Progenitor cell of endocrine pancreas (in vitro differentiated cells): ENCODE results near the gene ANG. TPM values are rescaled to one million over a fixed set of nuclear protein-coding genes. Genes with fewer than 3 reads are reported as not detected.
A peak's percentile ranks its signal among the peaks of the same experiment; 100 is the strongest.

Experiments used
- DNase-seq: peaks from one replicate; pipeline ENCODE4 v3.0.0; 2021; ENCODE audit warnings: low spot score; ENCODE audit not compliant: unreplicated experiment
- H3K27ac Mint-ChIP-seq: 2 replicates; pipeline ENCODE4 v1.8.0; 2021; ENCODE audit warnings: mild to moderate bottlenecking, moderate library complexity, mixed read lengths
- H3K27me3 Mint-ChIP-seq: 2 replicates; pipeline ENCODE4 v1.8.0; 2021; ENCODE audit warnings: mixed read lengths
- H3K36me3 Mint-ChIP-seq: 2 replicates; pipeline ENCODE4 v1.8.0; 2022; ENCODE audit warnings: mixed read lengths; ENCODE audit not compliant: insufficient read depth
- H3K4me1 Mint-ChIP-seq: 2 replicates; pipeline ENCODE4 v1.8.0; 2021; ENCODE audit warnings: low read depth, mixed read lengths
- H3K4me3 Mint-ChIP-seq: 2 replicates; pipeline ENCODE4 v1.8.0; 2021; ENCODE audit warnings: low read depth, mild to moderate bottlenecking, moderate library complexity, mixed read lengths
- H3K9me3 Mint-ChIP-seq: 2 replicates; pipeline ENCODE4 v1.8.0; 2021; ENCODE audit warnings: low read depth, mixed read lengths
- total RNA-seq: library from RNA; stranded (reverse); gene quantifications from 2 replicates; pipeline ENCODE4 v1.2.1, GENCODE V29; 2021
- TF ChIP-seq, protein P1 (sequence below): fragments of 200-600 bp; sonication (generic); IDR thresholded peaks from one replicate; pipeline ENCODE4 v1.5.0; 2021; ENCODE audit warnings: antibody characterized with exemption, mild to moderate bottlenecking; ENCODE audit not compliant: unreplicated experiment

Gene ANG
- total RNA-seq, 1 donor from 2014 or later: 8.0 TPM

DNA sequence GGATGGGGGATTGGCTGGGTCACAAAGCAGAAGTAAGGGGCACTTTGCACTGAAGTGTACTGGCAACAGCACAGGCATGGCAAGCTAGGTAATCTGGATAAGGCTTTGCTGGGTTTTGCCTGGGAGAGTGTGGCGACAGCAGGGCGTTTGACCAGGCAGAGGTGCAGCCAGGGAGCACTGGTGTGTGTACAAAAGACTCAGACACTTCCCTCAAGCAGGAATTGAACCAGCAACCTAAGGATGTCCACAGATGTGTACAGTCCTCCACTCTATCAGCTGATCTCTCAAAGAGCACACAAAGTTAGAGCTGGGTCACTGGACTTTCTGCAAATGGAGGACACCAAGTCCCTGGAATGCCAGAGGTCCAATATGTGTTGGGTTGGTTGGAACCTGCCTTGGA lies 19.6 kb upstream of the ANG start:
- TF ChIP-seq, protein P1, sequence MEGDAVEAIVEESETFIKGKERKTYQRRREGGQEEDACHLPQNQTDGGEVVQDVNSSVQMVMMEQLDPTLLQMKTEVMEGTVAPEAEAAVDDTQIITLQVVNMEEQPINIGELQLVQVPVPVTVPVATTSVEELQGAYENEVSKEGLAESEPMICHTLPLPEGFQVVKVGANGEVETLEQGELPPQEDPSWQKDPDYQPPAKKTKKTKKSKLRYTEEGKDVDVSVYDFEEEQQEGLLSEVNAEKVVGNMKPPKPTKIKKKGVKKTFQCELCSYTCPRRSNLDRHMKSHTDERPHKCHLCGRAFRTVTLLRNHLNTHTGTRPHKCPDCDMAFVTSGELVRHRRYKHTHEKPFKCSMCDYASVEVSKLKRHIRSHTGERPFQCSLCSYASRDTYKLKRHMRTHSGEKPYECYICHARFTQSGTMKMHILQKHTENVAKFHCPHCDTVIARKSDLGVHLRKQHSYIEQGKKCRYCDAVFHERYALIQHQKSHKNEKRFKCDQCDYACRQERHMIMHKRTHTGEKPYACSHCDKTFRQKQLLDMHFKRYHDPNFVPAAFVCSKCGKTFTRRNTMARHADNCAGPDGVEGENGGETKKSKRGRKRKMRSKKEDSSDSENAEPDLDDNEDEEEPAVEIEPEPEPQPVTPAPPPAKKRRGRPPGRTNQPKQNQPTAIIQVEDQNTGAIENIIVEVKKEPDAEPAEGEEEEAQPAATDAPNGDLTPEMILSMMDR: no peak
- no peak overlapping the region for H3K4me3 Mint-ChIP-seq
- peaks cover 23% of the 10 kb centered on the region for H3K27me3 Mint-ChIP-seq
- DNase-seq: no peak
- H3K9me3 Mint-ChIP-seq: no peaks in the 10 kb centered on the region
- peaks cover 8% of the 10 kb centered on the region for H3K4me1 Mint-ChIP-seq
- no peaks in the 10 kb centered on the region for H3K36me3 Mint-ChIP-seq
- no peak overlapping the region for H3K27ac Mint-ChIP-seq

DNA sequence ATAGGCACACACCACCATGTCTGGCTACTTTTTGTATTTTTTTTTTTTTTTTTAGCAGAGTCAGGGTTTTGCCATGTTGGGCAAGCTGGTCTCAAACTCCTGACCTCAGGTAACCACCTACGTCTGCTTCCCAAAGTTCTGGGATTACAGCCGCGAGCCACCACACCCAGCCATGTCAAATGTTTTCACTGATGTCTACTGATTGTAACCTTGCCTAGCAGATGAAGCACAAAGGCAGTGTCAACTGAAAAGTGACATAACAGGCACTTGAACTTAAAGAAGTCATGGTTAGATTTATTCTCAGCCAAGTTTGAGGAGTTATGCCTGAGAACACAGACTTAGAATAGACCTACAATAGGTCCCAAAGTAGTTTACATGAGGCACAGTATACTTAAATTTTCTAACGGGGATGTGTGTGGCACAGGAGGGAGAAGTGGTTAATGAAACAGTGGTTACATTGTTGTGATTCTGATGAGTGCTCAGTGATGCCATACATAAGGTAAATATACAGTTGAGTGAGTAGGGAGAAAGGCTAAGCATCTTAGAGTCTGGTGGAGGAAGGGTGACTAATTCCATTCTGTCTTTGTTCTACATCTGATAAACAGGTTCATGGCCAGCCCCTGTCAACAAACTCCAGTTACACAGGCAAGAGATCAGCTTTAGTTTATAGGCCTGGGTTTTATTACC lies 16.8 kb upstream of the ANG start:
- Mint-ChIP-seq H3K27ac (peak overlapping the region; percentile 1), H3K4me1 (peaks cover 8% of the 10 kb centered on the region), H3K36me3 (no peaks in the 10 kb centered on the region), H3K27me3 (peaks cover 10% of the 10 kb centered on the region), H3K4me3 (no peak overlapping the region), H3K9me3 (no peaks in the 10 kb centered on the region)
- no peak for DNase-seq
- TF ChIP-seq, protein P1: no peak

DNA sequence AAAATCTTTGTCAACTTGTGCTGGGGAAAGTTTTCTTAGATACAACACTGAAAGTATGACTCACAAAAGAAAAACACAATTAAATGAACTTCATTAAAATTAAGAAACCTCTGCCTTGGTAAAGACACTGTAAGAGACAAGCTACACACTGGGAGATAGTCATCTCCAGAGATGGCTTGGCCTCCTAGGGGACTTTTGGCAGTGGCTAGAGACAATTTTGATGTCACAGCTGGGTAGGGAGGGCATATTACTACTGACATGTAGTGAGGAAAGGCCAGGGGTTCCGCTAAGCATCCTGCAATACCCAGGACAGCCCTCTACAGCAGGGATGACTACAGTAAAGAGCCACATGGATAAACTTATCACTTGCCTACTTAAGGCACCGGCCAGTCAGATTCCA lies 12.9 kb upstream of the ANG start:
- no peak for DNase-seq

DNA sequence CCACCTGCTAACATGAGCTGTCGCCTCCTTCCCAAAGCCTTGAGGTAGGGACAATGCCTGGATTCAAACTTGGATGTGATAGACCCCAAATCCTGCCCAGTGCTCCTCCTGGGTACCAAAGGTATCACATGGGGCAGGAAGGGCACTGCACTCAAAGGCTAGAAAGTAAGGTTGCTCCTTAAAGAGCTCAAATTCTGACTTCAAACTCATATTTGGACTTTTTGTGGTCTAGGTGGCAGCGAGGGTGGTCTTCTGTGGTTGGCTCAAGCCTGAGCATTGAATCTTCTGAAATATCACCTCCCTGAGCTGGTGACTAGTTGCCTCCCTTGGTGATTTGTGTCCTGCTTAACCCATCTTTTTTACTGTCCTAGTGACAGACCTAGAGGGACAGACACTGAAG lies 12.5 kb upstream of the ANG start:
- Mint-ChIP-seq H3K36me3 (no peaks in the 10 kb centered on the region), H3K27me3 (peaks cover 7% of the 10 kb centered on the region), H3K9me3 (no peaks in the 10 kb centered on the region), H3K27ac (no peak overlapping the region), H3K4me1 (peaks cover 17% of the 10 kb centered on the region), H3K4me3 (no peak overlapping the region)
- TF ChIP-seq, protein P1: no peak
- DNase-seq: no peak

More for the DNA sequence above, 12.9 kb upstream of the ANG start:
- H3K27me3 Mint-ChIP-seq: peaks cover 7% of the 10 kb centered on the region
- peaks cover 13% of the 10 kb centered on the region for H3K4me1 Mint-ChIP-seq
- no peak overlapping the region for H3K4me3 Mint-ChIP-seq
- TF ChIP-seq, protein P1: no peak
- no peak overlapping the region for H3K27ac Mint-ChIP-seq
- no peaks in the 10 kb centered on the region for H3K36me3 Mint-ChIP-seq
- no peaks in the 10 kb centered on the region for H3K9me3 Mint-ChIP-seq

DNA sequence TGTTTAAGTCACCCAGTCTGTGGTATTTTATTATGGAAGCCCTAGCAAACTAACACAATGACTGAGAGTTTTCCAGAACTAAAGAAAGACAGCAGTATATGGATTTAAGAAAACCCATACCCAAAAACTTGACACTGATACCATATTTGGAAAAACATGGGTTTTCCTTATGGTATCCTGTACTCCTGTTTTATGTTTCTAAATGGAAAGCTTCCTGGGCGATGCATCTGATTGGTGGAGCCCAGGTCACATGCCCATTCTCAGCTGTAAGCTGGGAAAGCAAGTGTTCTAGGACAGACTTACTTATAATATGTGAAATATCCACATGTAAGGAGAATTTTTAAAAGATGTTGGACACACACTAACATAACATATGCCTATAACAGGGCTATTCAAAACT lies 8.7 kb upstream of the ANG start:
- Mint-ChIP-seq H3K27me3 (peaks cover 7% of the 10 kb centered on the region), H3K4me3 (no peak overlapping the region), H3K27ac (no peak overlapping the region), H3K9me3 (no peaks in the 10 kb centered on the region), H3K4me1 (peaks cover 16% of the 10 kb centered on the region), H3K36me3 (no peaks in the 10 kb centered on the region)
- TF ChIP-seq, protein P1: no peak
- no peak for DNase-seq
